ENCODE results near the gene GDF9. TPM values are rescaled to one million over a fixed set of nuclear protein-coding genes. Genes with fewer than 3 reads are reported as not detected.

The GDF9 gene
- polyA plus RNA-seq, 4 donors = 0.32 to 0.67 (median 0.34) TPM; not detected in 1

GRCh38 chr5:132877938-132878337, 11.7 kb upstream of the GDF9 start:
- WGBS, 3 donors = 23 to 54% (median 53%) methylated on average over 3 of the region's 3 CpGs
- Histone ChIP-seq H3K4me3 (ENCODE audit: low read depth in 1 of 3, low read length in 3 of 3) (no peak overlapping the region), H3K4me1 (ENCODE audit: control insufficient read depth in 3 of 3, insufficient read depth in 2 of 3, low read depth in 1 of 3, low read length in 2 of 3) (peaks cover 3 to 26% (median 3%) of the 10 kb centered on the region in 3 donors), H3K27ac (ENCODE audit: low read depth in 1 of 3, low read length in 2 of 3) (no peak overlapping the region), H3K9me3 (ENCODE audit: control insufficient read depth in 2 of 2, insufficient read depth in 1 of 2, low read depth in 1 of 2, low read length in 1 of 2) (peaks cover 0 to 8% of the 10 kb centered on the region in 2 donors), H3K27me3 (ENCODE audit: control insufficient read depth in 3 of 3, insufficient read depth in 3 of 3, low read length in 3 of 3) (no peaks in the 10 kb centered on the region), H3K36me3 (ENCODE audit: control insufficient read depth in 3 of 3, insufficient read depth in 2 of 3, low read depth in 1 of 3, low read length in 3 of 3) (peaks cover 0 to 25% (median 9%) of the 10 kb centered on the region in 3 donors)
- FAIRE-seq = no peak
- DNase-seq = peak; percentile 30 to 76

GRCh38 chr5:132877466-132877865, 11.2 kb upstream of the GDF9 start:
- Histone ChIP-seq H3K4me3 (ENCODE audit: low read depth in 1 of 3, low read length in 3 of 3) (no peak overlapping the region), H3K4me1 (ENCODE audit: control insufficient read depth in 3 of 3, insufficient read depth in 2 of 3, low read depth in 1 of 3, low read length in 2 of 3) (peaks cover 3 to 30% (median 3%) of the 10 kb centered on the region in 3 donors), H3K27ac (ENCODE audit: low read depth in 1 of 3, low read length in 2 of 3) (no peak overlapping the region), H3K27me3 (ENCODE audit: control insufficient read depth in 3 of 3, insufficient read depth in 3 of 3, low read length in 3 of 3) (no peaks in the 10 kb centered on the region), H3K36me3 (ENCODE audit: control insufficient read depth in 3 of 3, insufficient read depth in 2 of 3, low read depth in 1 of 3, low read length in 3 of 3) (peaks cover 0 to 23% (median 9%) of the 10 kb centered on the region in 3 donors), H3K9me3 (ENCODE audit: control insufficient read depth in 2 of 2, insufficient read depth in 1 of 2, low read depth in 1 of 2, low read length in 1 of 2) (peaks cover 0 to 8% of the 10 kb centered on the region in 2 donors)
- 50 to 78% (median 56%) methylated on average over 2 of the region's 2 CpGs for WGBS, 3 donors
- FAIRE-seq (no peak), DNase-seq (no peak)

GRCh38 chr5:132876020-132876759, 9.9 kb upstream of the GDF9 start:
- 88 to 94% (median 88%) methylated on average over 1 of the region's 1 CpG for WGBS, 3 donors
- Histone ChIP-seq H3K4me1 (ENCODE audit: control insufficient read depth in 3 of 3, insufficient read depth in 2 of 3, low read depth in 1 of 3, low read length in 2 of 3) (peaks cover 3 to 41% (median 8%) of the 10 kb centered on the region in 3 donors), H3K36me3 (ENCODE audit: control insufficient read depth in 3 of 3, insufficient read depth in 2 of 3, low read depth in 1 of 3, low read length in 3 of 3) (peaks cover 0 to 22% (median 4%) of the 10 kb centered on the region in 3 donors), H3K27me3 (ENCODE audit: control insufficient read depth in 3 of 3, insufficient read depth in 3 of 3, low read length in 3 of 3) (no peaks in the 10 kb centered on the region), H3K27ac (ENCODE audit: low read depth in 1 of 3, low read length in 2 of 3) (no peak overlapping the region), H3K9me3 (ENCODE audit: control insufficient read depth in 2 of 2, insufficient read depth in 1 of 2, low read depth in 1 of 2, low read length in 1 of 2) (peaks cover 0 to 8% of the 10 kb centered on the region in 2 donors), H3K4me3 (ENCODE audit: low read depth in 1 of 3, low read length in 3 of 3) (no peak overlapping the region)
- DNase-seq (no peak), FAIRE-seq (no peak)

GRCh38 chr5:132873930-132874271, 7.6 kb upstream of the GDF9 start:
- 83 to 92% (median 89%) methylated on average over 3 of the region's 3 CpGs for WGBS, 3 donors
- H3K4me1 ChIP-seq (ENCODE audit: control insufficient read depth in 3 of 3, insufficient read depth in 2 of 3, low read depth in 1 of 3, low read length in 2 of 3) = peaks cover 3 to 41% (median 8%) of the 10 kb centered on the region in 3 donors
- H3K4me3 ChIP-seq (ENCODE audit: low read depth in 1 of 3, low read length in 3 of 3) = peak overlapping the region in 2 of 3 donors; percentile 29 to 54
- H3K9me3 ChIP-seq (ENCODE audit: control insufficient read depth in 2 of 2, insufficient read depth in 1 of 2, low read depth in 1 of 2, low read length in 1 of 2) = peaks cover 0 to 8% of the 10 kb centered on the region in 2 donors
- DNase-seq (no peak), FAIRE-seq (no peak)
- peak overlapping the region; percentile 80 to 93 (median 88) for H3K27ac ChIP-seq (ENCODE audit: low read depth in 1 of 3, low read length in 2 of 3)
- H3K36me3 ChIP-seq (ENCODE audit: control insufficient read depth in 3 of 3, insufficient read depth in 2 of 3, low read depth in 1 of 3, low read length in 3 of 3) = peaks cover 0 to 32% (median 4%) of the 10 kb centered on the region in 3 donors
- no peaks in the 10 kb centered on the region for H3K27me3 ChIP-seq (ENCODE audit: control insufficient read depth in 3 of 3, insufficient read depth in 3 of 3, low read length in 3 of 3)

- peak within 1 kb of the TSS in 2 of 3 donors; percentile 29 to 54 for H3K4me3 ChIP-seq (ENCODE audit: low read depth in 1 of 3, low read length in 3 of 3)
- peaks cover 0 to 36% (median 3%) of the 10 kb centered on the region in 3 donors for H3K36me3 ChIP-seq (ENCODE audit: control insufficient read depth in 3 of 3, insufficient read depth in 2 of 3, low read depth in 1 of 3, low read length in 3 of 3)
- peaks cover 3 to 41% (median 8%) of the 10 kb centered on the region in 3 donors for H3K4me1 ChIP-seq (ENCODE audit: control insufficient read depth in 3 of 3, insufficient read depth in 2 of 3, low read depth in 1 of 3, low read length in 2 of 3)
- peaks cover 0 to 8% of the 10 kb centered on the region in 2 donors for H3K9me3 ChIP-seq (ENCODE audit: control insufficient read depth in 2 of 2, insufficient read depth in 1 of 2, low read depth in 1 of 2, low read length in 1 of 2)
- no peaks in the 10 kb centered on the region for H3K27me3 ChIP-seq (ENCODE audit: control insufficient read depth in 3 of 3, insufficient read depth in 3 of 3, low read length in 3 of 3)
- WGBS, 3 donors = 23 to 62% (median 49%) methylated on average over 6 of the region's 6 CpGs
- peak; percentile 87 to 96 for DNase-seq
- peak within 1 kb of the TSS; percentile 80 to 93 (median 88) for H3K27ac ChIP-seq (ENCODE audit: low read depth in 1 of 3, low read length in 2 of 3)
- no peak for FAIRE-seq
Measured at GRCh38 chr5:132873119-132873929, 7.1 kb upstream of the GDF9 start, which contains the start of gene LEAP2. LEAP2 (plus strand) TSS chr5:132873668; CDS start chr5:132873695, 27 bp downstream.

- Histone ChIP-seq H3K27ac (ENCODE audit: low read depth in 1 of 3, low read length in 2 of 3) (peak overlapping the region; percentile 60 to 81 (median 80)), H3K36me3 (ENCODE audit: control insufficient read depth in 3 of 3, insufficient read depth in 2 of 3, low read depth in 1 of 3, low read length in 3 of 3) (peaks cover 0 to 37% (median 3%) of the 10 kb centered on the region in 3 donors)
- no peak for FAIRE-seq
Measured at GRCh38 chr5:132872788-132873118, 6.5 kb upstream of the GDF9 start.

GRCh38 chr5:132871459-132872284, 5.4 kb upstream of the GDF9 start:
- FAIRE-seq (no peak), DNase-seq (no peak)
- Histone ChIP-seq H3K27ac (ENCODE audit: low read depth in 1 of 3, low read length in 2 of 3) (peak overlapping the region; percentile 22 to 80 (median 60)), H3K9me3 (ENCODE audit: control insufficient read depth in 2 of 2, insufficient read depth in 1 of 2, low read depth in 1 of 2, low read length in 1 of 2) (peaks cover 0 to 8% of the 10 kb centered on the region in 2 donors), H3K36me3 (ENCODE audit: control insufficient read depth in 3 of 3, insufficient read depth in 2 of 3, low read depth in 1 of 3, low read length in 3 of 3) (peaks cover 0 to 40% (median 3%) of the 10 kb centered on the region in 3 donors), H3K4me1 (ENCODE audit: control insufficient read depth in 3 of 3, insufficient read depth in 2 of 3, low read depth in 1 of 3, low read length in 2 of 3) (peaks cover 0 to 36% (median 12%) of the 10 kb centered on the region in 3 donors), H3K4me3 (ENCODE audit: low read depth in 1 of 3, low read length in 3 of 3) (no peak overlapping the region), H3K27me3 (ENCODE audit: control insufficient read depth in 3 of 3, insufficient read depth in 3 of 3, low read length in 3 of 3) (no peaks in the 10 kb centered on the region)
- WGBS, 3 donors = 77 to 81% (median 79%) methylated on average over 5 of the region's 5 CpGs

More at GRCh38 chr5:132872788-132873118, 6.5 kb upstream of the GDF9 start:
- no peaks in the 10 kb centered on the region for H3K27me3 ChIP-seq (ENCODE audit: control insufficient read depth in 3 of 3, insufficient read depth in 3 of 3, low read length in 3 of 3)
- peaks cover 0 to 37% (median 8%) of the 10 kb centered on the region in 3 donors for H3K4me1 ChIP-seq (ENCODE audit: control insufficient read depth in 3 of 3, insufficient read depth in 2 of 3, low read depth in 1 of 3, low read length in 2 of 3)
- no peak overlapping the region for H3K4me3 ChIP-seq (ENCODE audit: low read depth in 1 of 3, low read length in 3 of 3)
- WGBS, 3 donors = 89 to 92% (median 92%) methylated on average over 1 of the region's 1 CpG
- no peak for DNase-seq
- peaks cover 0 to 8% of the 10 kb centered on the region in 2 donors for H3K9me3 ChIP-seq (ENCODE audit: control insufficient read depth in 2 of 2, insufficient read depth in 1 of 2, low read depth in 1 of 2, low read length in 1 of 2)
